Measurements from ENCODE around the gene SNW1. TPM values are rescaled to one million over a fixed set of nuclear protein-coding genes. Genes with fewer than 3 reads are reported as not detected.
A peak's percentile ranks its signal among the peaks of the same experiment; 100 is the strongest.

SNW1 gene
- total RNA-seq, 4 donors from 2014 or later = 22.0 to 75.5 (median 66.9) TPM

GRCh38 chr14:77708749-77709148 is 52.2 kb downstream of the SNW1 start:
- Histone ChIP-seq H3K27ac (no peak overlapping the region), H3K27me3 (no peaks in the 10 kb centered on the region), H3K36me3 (no peaks in the 10 kb centered on the region), H3K9me3 (no peaks in the 10 kb centered on the region), H3K4me1 (peaks cover 0 to 2% of the 10 kb centered on the region in 2 donors), H3K4me3 (peak overlapping the region; percentile 76 to 89)
- DNase-seq = no peak
- TF ChIP-seq CTCF (IDR thresholded peaks at IDR 0.05) (no peak), POLR2A (IDR thresholded peaks at IDR 0.05) (no peak)
- intact Hi-C loops (cut with DNase I; ENCODE audit: low total_unique reads) = no loop called here

GRCh38 chr14:77707724-77708408 is 53.1 kb downstream of the SNW1 start, which contains the start of the genes ALKBH1 and SLIRP:
TSS of gene ALKBH1 (minus strand) at chr14:77708023. CDS start at chr14:77708004, 19 bp downstream.
TSS of gene SLIRP (plus strand) at chr14:77708103. CDS start at chr14:77708112, 9 bp downstream.
- Histone ChIP-seq H3K9me3 (no peaks in the 10 kb centered on the region), H3K27ac (peak within 1 kb of the TSS; percentile 34 to 70), H3K4me3 (peak within 1 kb of the TSS; percentile 76 to 89), H3K36me3 (no peaks in the 10 kb centered on the region), H3K27me3 (no peaks in the 10 kb centered on the region), H3K4me1 (peaks cover 0 to 2% of the 10 kb centered on the region in 2 donors)
- no peak for TF ChIP-seq CTCF (IDR thresholded peaks at IDR 0.05)
- TF ChIP-seq POLR2A (IDR thresholded peaks at IDR 0.05) = peak in 1 of 2 donors; percentile 40
- peak; percentile 84 for DNase-seq
- intact Hi-C loops (cut with DNase I; ENCODE audit: low total_unique reads) = no loop called here

- no peak for TF ChIP-seq POLR2A (IDR thresholded peaks at IDR 0.05)
- TF ChIP-seq CTCF (IDR thresholded peaks at IDR 0.05) = no peak
- Histone ChIP-seq H3K27me3 (no peaks in the 10 kb centered on the region), H3K36me3 (no peaks in the 10 kb centered on the region), H3K4me1 (peaks cover 0 to 2% of the 10 kb centered on the region in 2 donors), H3K27ac (peak overlapping the region; percentile 34 to 70), H3K4me3 (peak overlapping the region; percentile 76 to 89), H3K9me3 (no peaks in the 10 kb centered on the region)
- intact Hi-C loops (cut with DNase I; ENCODE audit: low total_unique reads) = no loop called here
- DNase-seq = no peak
These were observed 53.6 kb downstream of the SNW1 start for GRCh38 chr14:77707355-77707723.

- H3K4me3 ChIP-seq = no peak overlapping the region
- H3K9me3 ChIP-seq = no peaks in the 10 kb centered on the region
- no peak for DNase-seq
- no peaks in the 10 kb centered on the region for H3K4me1 ChIP-seq
- no peaks in the 10 kb centered on the region for H3K36me3 ChIP-seq
- no peak for TF ChIP-seq POLR2A (IDR thresholded peaks at IDR 0.05)
- TF ChIP-seq CTCF (IDR thresholded peaks at IDR 0.05) = no peak
- intact Hi-C loops (cut with DNase I; ENCODE audit: low total_unique reads) = no loop called here
- H3K27ac ChIP-seq = no peak overlapping the region
- H3K27me3 ChIP-seq = no peaks in the 10 kb centered on the region
These were observed 69.7 kb downstream of the SNW1 start for GRCh38 chr14:77691259-77691658.

- TF ChIP-seq CTCF (IDR thresholded peaks at IDR 0.05) = no peak
- no peak for TF ChIP-seq POLR2A (IDR thresholded peaks at IDR 0.05)
- intact Hi-C loops (cut with DNase I; ENCODE audit: low total_unique reads) = no loop called here
- Histone ChIP-seq H3K27me3 (no peaks in the 10 kb centered on the region), H3K4me1 (no peaks in the 10 kb centered on the region), H3K9me3 (no peaks in the 10 kb centered on the region), H3K4me3 (no peak overlapping the region), H3K27ac (no peak overlapping the region), H3K36me3 (no peaks in the 10 kb centered on the region)
- no peak for DNase-seq
These were observed 78.8 kb downstream of the SNW1 start for GRCh38 chr14:77682158-77682553.
